Measurements from ENCODE around the gene TNFRSF17.

TNFRSF17 gene

DNA sequence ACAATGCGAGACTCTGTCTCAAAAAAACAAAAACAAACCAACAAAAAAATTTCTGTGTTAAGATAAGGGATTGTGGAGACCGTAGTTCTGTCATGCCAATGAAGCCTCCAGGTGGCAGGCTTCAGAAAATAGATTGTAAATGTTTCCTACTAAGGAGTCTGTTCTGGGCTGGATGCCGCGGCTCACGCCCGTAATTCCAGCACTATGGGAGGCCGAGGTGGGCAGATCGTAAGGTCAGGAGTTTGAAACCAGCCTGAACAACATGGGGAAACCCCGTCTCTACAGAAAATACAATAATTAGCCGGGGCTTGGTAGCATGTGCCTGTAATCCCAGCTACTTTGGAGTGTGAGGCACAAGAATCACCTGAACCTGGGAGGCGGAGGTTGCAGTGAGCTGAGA lies 7.1 kb downstream of the TNFRSF17 start:
- no peak for DNase-seq

DNA sequence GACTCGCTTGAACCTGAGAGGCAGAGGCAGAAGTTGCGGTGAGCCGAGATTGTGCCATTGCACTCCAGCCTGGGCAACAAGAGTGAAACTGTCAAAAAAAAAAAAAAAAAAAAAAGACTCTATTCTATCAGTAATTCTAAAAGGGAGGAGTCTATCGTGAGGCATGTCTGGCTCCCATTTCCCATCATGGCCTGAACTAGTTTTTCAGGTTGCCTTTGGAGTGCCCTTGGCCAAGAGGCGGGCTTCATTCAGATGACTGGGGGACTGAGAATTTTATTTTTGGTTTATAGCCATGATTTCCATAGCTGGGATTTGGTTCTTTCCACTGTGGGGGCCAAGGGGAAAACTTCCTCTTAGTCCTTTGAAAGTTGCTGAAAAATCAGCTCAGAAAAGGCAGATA lies 8.1 kb downstream of the TNFRSF17 start:
- no peak for DNase-seq

- DNase-seq, result no peak
These were observed 11.9 kb downstream of the TNFRSF17 start for GRCh38 chr16:11976850-11977375.

- peak; percentile 81 for DNase-seq
These were observed 12.5 kb downstream of the TNFRSF17 start for GRCh38 chr16:11977376-11978041.

- no peak for DNase-seq
These were observed 13.1 kb downstream of the TNFRSF17 start for GRCh38 chr16:11978080-11978479.

DNA sequence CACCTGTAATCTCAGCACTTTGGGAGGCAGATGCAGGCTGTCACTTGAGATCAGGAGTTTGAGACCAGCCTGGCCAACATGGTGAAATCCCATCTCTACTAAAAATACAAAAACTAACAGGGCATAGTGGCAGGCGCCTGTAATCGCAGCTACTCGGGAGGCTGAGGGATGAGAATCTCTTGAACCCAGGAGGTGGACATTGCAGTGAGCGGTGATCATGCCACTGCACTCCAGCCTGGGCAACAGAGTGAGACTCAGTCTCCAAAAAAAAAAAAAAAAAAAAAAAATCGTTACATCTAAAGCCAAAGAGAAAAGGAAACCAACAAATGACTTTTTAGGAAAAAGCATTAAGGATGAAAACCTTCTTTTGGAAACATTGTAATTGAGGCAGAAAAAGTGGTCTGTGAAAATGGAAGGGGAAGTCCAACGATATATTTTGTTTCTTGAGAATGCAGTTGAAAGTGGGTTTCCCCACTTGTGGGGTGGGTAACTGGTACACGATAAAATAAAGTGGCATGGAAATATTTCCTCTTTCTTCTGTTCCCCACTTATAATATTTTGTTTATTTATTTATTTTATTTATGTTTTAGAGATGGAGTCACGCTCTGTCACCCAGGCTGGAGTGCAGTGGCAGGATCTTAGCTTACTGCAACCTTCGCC lies 14.1 kb downstream of the TNFRSF17 start:
- DNase-seq, result no peak

DNA sequence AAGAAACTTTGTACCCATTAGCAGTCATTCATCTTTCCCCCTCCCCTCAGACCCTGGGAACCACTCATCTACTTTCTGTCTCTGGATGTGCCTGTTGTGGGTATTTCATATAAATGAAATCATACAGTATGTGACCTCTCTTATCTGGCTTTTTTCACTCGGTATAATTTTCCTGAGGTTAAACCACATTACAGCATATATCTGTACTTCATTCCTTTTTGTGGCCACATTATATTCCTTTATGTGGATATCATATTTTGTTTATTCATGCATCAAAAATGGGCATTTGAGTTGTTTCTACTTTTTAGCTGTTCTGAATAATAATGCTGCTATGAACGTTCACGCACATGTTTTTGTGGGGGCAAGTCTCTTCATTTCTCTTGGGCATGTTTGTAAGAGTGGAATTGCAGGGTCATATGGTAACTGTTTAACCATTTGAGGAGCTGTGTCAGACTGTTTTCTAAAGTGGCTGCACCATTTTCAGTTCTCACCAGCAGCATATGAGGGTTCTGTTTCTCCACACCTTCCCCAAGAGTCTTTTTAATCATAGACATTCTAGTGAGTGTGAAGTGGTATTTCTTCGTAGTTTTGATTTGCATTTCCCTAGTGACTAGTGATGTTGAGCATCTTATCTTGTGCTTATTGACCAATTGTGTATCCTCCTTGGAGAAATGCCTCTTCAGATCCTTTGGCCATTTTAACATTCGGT lies 15.3 kb downstream of the TNFRSF17 start:
- DNase-seq, result no peak

GRCh38 chr16:11985250-11985649 lies 20.2 kb downstream of the TNFRSF17 start:
- DNase-seq, result peak; percentile 46

DNA sequence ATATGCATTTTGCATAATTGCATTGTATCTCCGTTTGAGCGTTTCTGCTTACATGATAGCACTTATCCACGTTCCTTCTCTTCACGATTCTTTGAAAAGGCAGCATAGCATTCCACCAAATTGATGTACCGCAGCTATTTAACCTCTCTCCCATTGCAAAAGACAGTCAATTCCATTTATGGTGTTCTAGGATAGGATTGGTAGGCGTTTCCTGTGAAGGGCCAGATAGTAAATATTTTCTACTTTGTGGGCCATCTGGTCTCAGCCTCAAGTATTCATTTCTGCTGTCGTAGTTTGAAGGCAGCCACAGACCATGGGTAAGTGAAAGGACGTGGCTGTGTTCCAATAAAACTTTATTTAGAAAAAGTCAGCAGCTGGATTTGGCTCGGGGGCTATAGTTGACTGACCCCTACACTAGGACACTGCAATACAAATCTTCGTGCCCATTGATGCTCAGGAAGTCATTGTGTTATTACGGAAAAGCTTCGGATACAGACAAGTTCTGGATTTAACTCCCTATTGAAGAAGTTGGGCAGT lies 21.6 kb downstream of the TNFRSF17 start:
- peak; percentile 29 for DNase-seq

- DNase-seq, result no peak
These were observed 23.4 kb downstream of the TNFRSF17 start for GRCh38 chr16:11988258-11988978.

DNA sequence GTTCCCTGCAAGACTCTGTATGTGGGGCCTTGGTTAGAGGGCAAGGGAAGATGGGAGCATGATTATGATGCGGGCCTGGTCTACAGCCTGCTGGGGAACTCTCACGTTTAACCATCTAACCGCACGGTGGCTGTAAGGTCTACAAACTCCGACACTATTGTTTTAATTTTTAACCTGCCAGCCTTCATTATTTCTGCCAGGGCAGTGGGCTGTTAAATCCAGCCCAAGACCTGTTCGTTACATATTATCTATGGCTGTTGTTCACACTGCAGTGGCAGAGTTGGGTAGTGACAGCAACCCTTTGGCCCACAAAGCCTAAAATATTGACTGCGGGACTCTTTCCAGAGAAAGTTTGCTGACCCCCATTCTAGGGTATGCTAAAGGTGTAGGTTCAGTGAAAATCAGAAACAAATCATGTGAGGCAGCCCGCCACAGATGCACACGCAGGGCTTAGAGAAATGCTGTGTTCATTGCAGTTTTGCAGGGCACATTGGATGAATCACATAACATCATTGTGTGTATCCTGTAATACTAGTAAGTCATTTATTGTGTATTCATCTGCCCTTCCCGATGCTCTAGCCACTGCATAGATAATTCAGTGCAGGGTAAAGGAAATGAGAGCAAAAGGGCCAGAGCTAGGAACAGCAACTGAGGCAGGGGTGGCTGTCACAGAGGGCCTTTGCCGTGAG lies 25.8 kb downstream of the TNFRSF17 start:
- DNase-seq, result no peak

DNA sequence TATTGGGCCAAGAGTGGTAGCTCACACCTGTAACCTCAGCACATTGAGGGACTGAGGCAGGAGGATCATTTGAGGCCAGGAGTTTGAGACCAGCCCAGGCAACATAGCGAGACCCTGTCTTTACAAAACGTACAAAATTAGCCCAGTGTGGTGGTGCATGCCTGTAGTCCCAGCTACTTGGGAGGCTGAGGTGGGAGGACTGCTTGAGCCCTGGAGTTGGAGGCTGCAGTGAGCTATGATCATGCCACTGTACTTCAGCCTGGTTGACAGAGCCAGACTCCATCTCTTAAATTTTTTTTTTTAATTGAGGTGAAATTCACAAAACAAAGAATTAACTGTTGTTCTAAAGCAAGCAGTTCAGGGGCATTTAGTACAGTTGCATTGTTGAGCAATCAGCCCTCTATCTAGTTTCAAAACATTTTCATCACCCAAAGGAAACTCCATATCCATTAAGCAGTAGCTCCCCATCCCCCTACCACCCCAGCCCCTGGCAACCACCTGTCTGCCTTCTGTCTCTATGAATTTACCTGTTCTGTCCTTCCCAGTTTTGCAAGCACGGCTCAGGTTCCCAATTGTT lies 27.1 kb downstream of the TNFRSF17 start:
- DNase-seq, result no peak

- DNase-seq, result no peak
These were observed 27.8 kb downstream of the TNFRSF17 start for GRCh38 chr16:11992586-11993524.

- DNase-seq, result no peak
These were observed 29.4 kb downstream of the TNFRSF17 start for GRCh38 chr16:11994143-11995119.

- no peak for DNase-seq
These were observed 31.7 kb downstream of the TNFRSF17 start for GRCh38 chr16:11996433-11997330.

- DNase-seq, result no peak
These were observed 35.0 kb downstream of the TNFRSF17 start for GRCh38 chr16:12000032-12000431.

GRCh38 chr16:12002447-12003006 lies 37.5 kb downstream of the TNFRSF17 start:
- peak; percentile 75 for DNase-seq

DNA sequence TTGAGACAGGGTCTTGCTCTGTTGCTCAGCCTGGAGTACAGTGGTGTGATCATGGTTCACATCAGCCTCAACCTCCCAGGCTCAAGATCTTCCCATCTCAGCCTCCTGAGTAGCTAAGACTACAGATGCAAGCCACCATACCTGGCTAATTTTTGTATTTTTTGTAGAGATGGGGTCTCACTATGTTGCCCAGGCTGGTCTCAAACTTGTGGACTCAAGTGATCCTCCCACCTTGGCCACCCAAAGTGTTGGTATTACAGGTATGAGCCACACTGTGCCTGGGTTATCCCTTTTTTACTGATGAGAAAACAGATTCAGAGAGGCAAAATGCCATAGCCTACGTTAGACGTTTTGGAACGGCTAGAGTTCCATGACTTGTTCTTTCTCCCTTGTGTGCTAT lies 41.6 kb downstream of the TNFRSF17 start:
- DNase-seq, result no peak
